Right atrium auricular region (tissue), 2 donors: ENCODE data around the gene ANGPTL1. TPM values are rescaled to one million over a fixed set of nuclear protein-coding genes. Genes with fewer than 3 reads are reported as not detected.

Experiments used
- DNase-seq: peaks from one replicate; pipeline ENCODE4 v3.0.0-alpha.2; 2019; ENCODE audit warnings: low spot score
- H3K27ac ChIP-seq, 2 donors: fragments of 200-600 bp; sonication (generic); 1 replicate in 1 of 2; 2 replicates in 1 of 2; pipeline ENCODE4 v1.5.1; 2016 to 2019
- H3K27me3 ChIP-seq, 2 donors: fragments of 200-600 bp; sonication (generic); one replicate each; pipeline versions ENCODE4 v1.5.1 to v1.6.0; 2017 to 2019
- H3K36me3 ChIP-seq: fragments of 200-600 bp; sonication (generic); one replicate; pipeline ENCODE4 v1.5.1; 2016
- H3K4me1 ChIP-seq, 2 donors: fragments of 200-600 bp; sonication (generic); one replicate each; pipeline versions ENCODE4 v1.5.1 to v1.6.0; 2017 to 2019
- H3K4me3 ChIP-seq, 2 donors: fragments of 200-600 bp; sonication (generic); 1 replicate in 1 of 2; 2 replicates in 1 of 2; pipeline ENCODE4 v1.5.1; 2017 to 2019; ENCODE audit warnings: mild to moderate bottlenecking in 1 of 2, moderate library complexity in 1 of 2
- H3K9me3 ChIP-seq, 2 donors: fragments of 200-600 bp; sonication (generic); one replicate each; pipeline ENCODE4 v1.5.1; 2019
- total RNA-seq, 2 donors: library from RNA; depleted of rRNA; stranded (reverse); fragments of >200 nt; gene quantifications; one replicate each; pipeline ENCODE4 v1.1.0, GENCODE V29; 2016
- TF ChIP-seq, protein P1 (sequence below), 2 donors: fragments of 200-600 bp; sonication (generic); IDR thresholded peaks; one replicate each; pipeline ENCODE4 v1.5.1; 2019; ENCODE audit warnings: antibody characterized with exemption in 2 of 2

ANGPTL1 gene
- total RNA-seq, 2 donors from 2014 or later: 19.0 to 29.6 TPM

DNA sequence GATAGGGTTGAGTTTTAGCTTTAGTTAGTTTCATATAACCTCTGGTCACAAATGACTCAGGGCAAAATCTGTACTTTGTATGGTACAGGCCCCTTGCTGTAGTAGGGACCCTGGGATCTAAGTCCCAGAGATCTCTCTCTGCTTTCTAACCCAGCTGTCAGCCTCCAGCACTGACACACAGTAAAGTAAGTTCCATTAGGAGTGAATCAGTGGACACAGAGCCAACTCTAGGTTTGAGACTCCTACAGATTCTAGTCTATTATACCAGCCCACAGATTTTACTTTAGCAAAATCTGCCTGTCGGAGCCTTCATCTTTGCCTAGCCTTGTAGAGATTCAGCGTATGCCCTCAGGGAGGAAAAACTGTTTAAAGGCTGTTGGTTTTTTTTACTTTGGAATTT is 52.5 kb downstream of the ANGPTL1 start:
- TF ChIP-seq, protein P1, sequence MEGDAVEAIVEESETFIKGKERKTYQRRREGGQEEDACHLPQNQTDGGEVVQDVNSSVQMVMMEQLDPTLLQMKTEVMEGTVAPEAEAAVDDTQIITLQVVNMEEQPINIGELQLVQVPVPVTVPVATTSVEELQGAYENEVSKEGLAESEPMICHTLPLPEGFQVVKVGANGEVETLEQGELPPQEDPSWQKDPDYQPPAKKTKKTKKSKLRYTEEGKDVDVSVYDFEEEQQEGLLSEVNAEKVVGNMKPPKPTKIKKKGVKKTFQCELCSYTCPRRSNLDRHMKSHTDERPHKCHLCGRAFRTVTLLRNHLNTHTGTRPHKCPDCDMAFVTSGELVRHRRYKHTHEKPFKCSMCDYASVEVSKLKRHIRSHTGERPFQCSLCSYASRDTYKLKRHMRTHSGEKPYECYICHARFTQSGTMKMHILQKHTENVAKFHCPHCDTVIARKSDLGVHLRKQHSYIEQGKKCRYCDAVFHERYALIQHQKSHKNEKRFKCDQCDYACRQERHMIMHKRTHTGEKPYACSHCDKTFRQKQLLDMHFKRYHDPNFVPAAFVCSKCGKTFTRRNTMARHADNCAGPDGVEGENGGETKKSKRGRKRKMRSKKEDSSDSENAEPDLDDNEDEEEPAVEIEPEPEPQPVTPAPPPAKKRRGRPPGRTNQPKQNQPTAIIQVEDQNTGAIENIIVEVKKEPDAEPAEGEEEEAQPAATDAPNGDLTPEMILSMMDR (IDR thresholded peaks at IDR 0.05): no peak
- Histone ChIP-seq H3K27me3 (no peaks in the 10 kb centered on the region), H3K27ac (no peak overlapping the region), H3K4me1 (peaks cover 0 to 8% of the 10 kb centered on the region in 2 donors), H3K9me3 (no peaks in the 10 kb centered on the region), H3K36me3 (no peaks in the 10 kb centered on the region), H3K4me3 (no peak overlapping the region)
- no peak for DNase-seq

DNA sequence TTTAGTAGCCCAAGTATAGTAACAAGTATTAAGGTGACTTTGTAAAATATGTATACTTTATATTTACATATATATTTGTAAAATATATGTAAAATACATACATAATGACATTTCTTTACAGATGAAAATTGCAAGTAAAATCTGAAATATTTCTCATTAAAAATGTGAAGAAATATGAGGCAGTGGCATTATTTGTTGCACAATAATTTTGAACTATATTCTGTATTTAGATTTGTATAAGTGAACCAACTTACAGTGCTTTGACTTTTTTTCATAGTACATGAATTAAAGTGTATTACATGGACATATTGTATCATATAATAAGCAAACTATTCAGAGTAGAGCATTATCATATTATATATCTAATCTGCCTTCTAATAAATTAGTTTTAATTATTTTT is 60.3 kb downstream of the ANGPTL1 start:
- TF ChIP-seq, protein P1 (IDR thresholded peaks at IDR 0.05): no peak
- Histone ChIP-seq H3K27ac (no peak overlapping the region), H3K4me3 (no peak overlapping the region)

DNA sequence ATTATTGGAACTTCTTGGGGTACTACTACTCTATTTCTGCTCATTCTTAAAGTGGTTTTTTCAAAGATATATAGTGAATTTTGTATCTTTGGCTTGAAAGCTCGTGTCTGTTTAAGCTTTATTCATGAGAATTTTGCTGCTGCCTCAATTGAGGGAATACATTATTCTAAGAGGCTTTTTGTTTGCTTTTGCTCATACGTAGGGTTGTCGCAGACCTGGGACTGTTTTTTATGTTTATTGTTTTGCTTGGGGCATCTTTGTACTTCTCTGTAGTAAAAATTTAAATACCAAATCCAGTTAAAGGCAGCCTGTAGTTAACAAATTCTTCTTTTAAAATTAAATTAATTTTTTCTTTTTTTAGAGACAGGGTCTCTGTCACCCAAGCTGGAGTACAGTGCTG is 62.3 kb downstream of the ANGPTL1 start:
- no peak overlapping the region for H3K4me3 ChIP-seq
- no peaks in the 10 kb centered on the region for H3K4me1 ChIP-seq
- H3K9me3 ChIP-seq: no peaks in the 10 kb centered on the region
- no peak overlapping the region for H3K27ac ChIP-seq
- TF ChIP-seq, protein P1 (IDR thresholded peaks at IDR 0.05): no peak
- no peaks in the 10 kb centered on the region for H3K36me3 ChIP-seq
- no peaks in the 10 kb centered on the region for H3K27me3 ChIP-seq
- DNase-seq: no peak

More for the DNA sequence above, 60.3 kb downstream of the ANGPTL1 start:
- Histone ChIP-seq H3K27me3 (no peaks in the 10 kb centered on the region), H3K9me3 (no peaks in the 10 kb centered on the region), H3K36me3 (no peaks in the 10 kb centered on the region), H3K4me1 (peaks cover 0 to 8% of the 10 kb centered on the region in 2 donors)
- DNase-seq: no peak

DNA sequence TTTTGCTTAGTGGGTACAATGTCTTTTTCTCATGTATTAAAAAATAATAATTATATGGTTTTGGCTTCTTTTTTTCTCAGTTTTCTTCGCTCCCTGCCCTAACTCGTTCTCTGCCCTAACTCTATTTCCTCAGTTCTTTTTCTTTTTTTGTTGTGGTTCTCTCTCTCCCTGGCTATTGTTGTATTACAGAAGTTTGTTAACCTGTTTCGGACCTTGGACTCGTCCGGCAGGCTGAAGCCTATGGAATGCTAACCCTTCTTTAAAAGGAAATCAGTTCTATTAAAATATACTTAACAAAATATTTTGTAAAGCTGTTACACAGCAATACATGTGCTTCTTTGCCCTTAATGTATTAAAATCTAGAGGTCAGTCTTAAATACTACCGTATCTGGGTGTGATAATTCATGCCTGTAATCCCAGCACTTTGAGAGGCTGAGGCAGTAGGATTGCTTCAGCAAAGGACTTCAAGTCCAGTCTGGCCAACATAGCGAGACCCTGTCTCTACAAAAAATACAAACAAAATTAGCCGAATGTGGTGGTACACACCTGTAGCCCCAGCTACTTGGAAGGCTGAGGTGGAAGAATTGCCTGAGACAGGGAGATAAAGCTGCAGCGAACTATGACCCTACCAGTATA is 64.1 kb downstream of the ANGPTL1 start:
- no peak overlapping the region for H3K4me3 ChIP-seq
- TF ChIP-seq, protein P1 (IDR thresholded peaks at IDR 0.05): no peak
- H3K9me3 ChIP-seq: no peaks in the 10 kb centered on the region
- H3K27me3 ChIP-seq: no peaks in the 10 kb centered on the region
- no peak for DNase-seq
- H3K27ac ChIP-seq: no peak overlapping the region
- H3K4me1 ChIP-seq: no peaks in the 10 kb centered on the region
- no peaks in the 10 kb centered on the region for H3K36me3 ChIP-seq

DNA sequence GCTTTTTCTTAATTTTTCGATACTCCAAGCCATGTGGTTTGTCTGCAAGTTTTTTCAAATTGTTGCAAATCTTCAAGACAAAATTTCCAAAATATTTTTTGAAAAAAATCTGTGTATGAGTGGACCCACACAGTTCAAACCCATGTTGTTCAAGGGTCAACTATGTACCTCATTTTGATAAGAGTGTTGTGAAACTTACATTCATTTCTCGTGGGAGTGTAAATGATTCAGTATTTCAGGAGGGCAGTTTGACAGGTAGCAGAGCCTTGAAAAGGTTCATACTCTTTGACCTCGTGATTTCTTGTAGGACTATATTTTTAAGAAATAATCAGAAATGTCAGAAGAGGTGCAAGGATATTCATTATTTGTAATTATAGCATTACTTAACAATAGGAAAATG is 68.0 kb downstream of the ANGPTL1 start:
- DNase-seq: no peak
- TF ChIP-seq, protein P1 (IDR thresholded peaks at IDR 0.05): no peak
- Histone ChIP-seq H3K9me3 (peaks cover 0 to 7% of the 10 kb centered on the region in 2 donors), H3K4me3 (no peak overlapping the region), H3K27me3 (no peaks in the 10 kb centered on the region), H3K4me1 (no peaks in the 10 kb centered on the region), H3K36me3 (no peaks in the 10 kb centered on the region), H3K27ac (no peak overlapping the region)

Other genes starting within 250 kb of the ANGPTL1 start
- 10 to 100 TPM in 1 of 2 donors, 1 to 10 TPM in 1; 9.0 to 16.1 TPM for gene RALGPS2, start 145.8 kb downstream of the ANGPTL1 start, total RNA-seq
- gene FAM20B, start 154.8 kb upstream of the ANGPTL1 start, total RNA-seq: 10 to 100 TPM; 37.8 to 39.0 TPM
- gene TOR3A, start 211.0 kb upstream of the ANGPTL1 start, total RNA-seq: 10 to 100 TPM; 14.3 to 19.7 TPM